SU-DHL-6 (cell line): Measurements from ENCODE around the gene MAL.

Source experiments
- H2AFZ ChIP-seq: fragments of 200-600 bp; sonication (generic); 2 replicates; pipeline ENCODE4 v1.6.1; 2014; ENCODE audit warnings: low read depth, mild to moderate bottlenecking, moderate library complexity, mixed read lengths, antibody characterized with exemption, low read length; ENCODE audit not compliant: severe bottlenecking
- H3F3A ChIP-seq: fragments of 200-600 bp; shearing (Covaris generic); 2 replicates; pipeline ENCODE4 v1.6.0; 2016; ENCODE audit warnings: antibody characterized with exemption, mild to moderate bottlenecking; ENCODE audit not compliant: insufficient read depth
- H3K27ac ChIP-seq: fragments of 200-600 bp; sonication (generic); 2 replicates; pipeline ENCODE4 v1.5.1; 2016; ENCODE audit warnings: low read depth, mild to moderate bottlenecking, low read length, moderate library complexity, mixed read lengths
- H3K27me3 ChIP-seq: fragments of 200-600 bp; sonication (generic), shearing (Covaris generic); 2 replicates; pipeline ENCODE4 v1.6.0; 2014; ENCODE audit warnings: mild to moderate bottlenecking, low read length
- H3K36me3 ChIP-seq: fragments of 200-600 bp; sonication (generic); 2 replicates; pipeline ENCODE4 v1.6.1; 2014; ENCODE audit warnings: mild to moderate bottlenecking, low read length, mixed read lengths
- H3K4me2 ChIP-seq: fragments of 300-600, 200-600 bp; shearing (Covaris generic), sonication (generic); 2 replicates; pipeline ENCODE4 v1.6.0; 2014; ENCODE audit warnings: low read length, low read depth, mild to moderate bottlenecking; ENCODE audit not compliant: poor library complexity, severe bottlenecking
- H3K4me3 ChIP-seq: fragments of 200-600 bp; sonication (generic); 2 replicates; pipeline ENCODE4 v1.5.1; 2014; ENCODE audit warnings: antibody characterized with exemption, low read length, mild to moderate bottlenecking, mixed read lengths; ENCODE audit not compliant: insufficient read depth, poor library complexity, severe bottlenecking
- H3K79me2 ChIP-seq: fragments of 200-600 bp; sonication (generic); 2 replicates; pipeline ENCODE4 v1.6.1; 2014; ENCODE audit warnings: mild to moderate bottlenecking, low read length, moderate library complexity; ENCODE audit not compliant: insufficient read depth
- H3K9ac ChIP-seq: fragments of 200-600 bp; sonication (generic); 2 replicates; pipeline ENCODE4 v1.7.0; 2014; ENCODE audit warnings: mild to moderate bottlenecking, low read length
- H3K9me2 ChIP-seq: fragments of 200-600 bp; sonication (generic); replicated peaks from 2 replicates; pipeline ENCODE4 v1.6.1; 2014; ENCODE audit warnings: low read length; ENCODE audit not compliant: insufficient read depth
- H3K9me3 ChIP-seq: fragments of 200-600 bp; sonication (generic); 2 replicates; pipeline ENCODE4 v1.6.1; 2014; ENCODE audit warnings: low read length, mixed read lengths; ENCODE audit not compliant: insufficient read depth
- H4K20me1 ChIP-seq: fragments of 200-600 bp; sonication (generic); 2 replicates; pipeline ENCODE4 v1.6.1; 2014; ENCODE audit warnings: low read depth, mild to moderate bottlenecking, antibody characterized with exemption, low read length, moderate library complexity, mixed read lengths
- CTCF ChIP-seq: fragments of 200-600 bp; sonication (generic); IDR thresholded peaks from one replicate; pipeline ENCODE4 v1.5.1; 2017; ENCODE audit warnings: antibody characterized with exemption, mild to moderate bottlenecking, low read length, moderate library complexity; ENCODE audit not compliant: insufficient read depth, poor library complexity, severe bottlenecking
- EZH2phosphoT487 ChIP-seq: fragments of 200-600 bp; sonication (generic), shearing (Covaris generic); conservative IDR thresholded peaks from 2 replicates; pipeline ENCODE4 v1.6.1; 2018; ENCODE audit warnings: mild to moderate bottlenecking, antibody characterized with exemption, low read length, moderate library complexity, mixed read lengths

The MAL gene

DNA sequence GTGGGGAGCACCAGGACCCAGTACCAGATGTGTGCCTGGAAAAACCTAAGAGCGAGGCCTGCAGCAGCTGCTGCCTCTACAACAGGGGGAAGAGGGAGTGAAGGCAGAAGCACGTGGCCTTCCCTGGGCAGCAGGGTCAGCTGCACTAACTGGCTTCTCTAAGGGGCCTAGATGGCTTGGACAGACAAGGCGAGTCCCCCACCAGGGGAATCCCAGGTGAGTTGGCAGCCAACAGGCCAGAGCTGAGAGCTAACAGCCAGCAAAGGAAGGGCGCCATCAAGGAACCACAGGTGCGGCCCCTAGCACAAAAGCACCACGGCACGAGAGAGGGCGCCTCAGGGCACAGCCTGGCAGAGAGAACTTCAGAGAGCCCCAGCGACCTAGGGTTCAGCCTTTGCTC is 19.8 kb upstream of the MAL start:
- no peaks in the 10 kb centered on the region for H3K27me3 ChIP-seq
- no peaks in the 10 kb centered on the region for H3K36me3 ChIP-seq
- no peak overlapping the region for H3K27ac ChIP-seq
- no peaks in the 10 kb centered on the region for H3K9me2 ChIP-seq
- H2AFZ ChIP-seq: no peak overlapping the region
- H3K79me2 ChIP-seq: no peaks in the 10 kb centered on the region
- no peak overlapping the region for H3K4me3 ChIP-seq
- no peaks in the 10 kb centered on the region for H3K9me3 ChIP-seq
- TF ChIP-seq CTCF (no peak), EZH2phosphoT487 (no peak)
- H3K4me2 ChIP-seq: no peak overlapping the region
- H4K20me1 ChIP-seq: no peaks in the 10 kb centered on the region
- no peak overlapping the region for H3K9ac ChIP-seq
- no peaks in the 10 kb centered on the region for H3F3A ChIP-seq

DNA sequence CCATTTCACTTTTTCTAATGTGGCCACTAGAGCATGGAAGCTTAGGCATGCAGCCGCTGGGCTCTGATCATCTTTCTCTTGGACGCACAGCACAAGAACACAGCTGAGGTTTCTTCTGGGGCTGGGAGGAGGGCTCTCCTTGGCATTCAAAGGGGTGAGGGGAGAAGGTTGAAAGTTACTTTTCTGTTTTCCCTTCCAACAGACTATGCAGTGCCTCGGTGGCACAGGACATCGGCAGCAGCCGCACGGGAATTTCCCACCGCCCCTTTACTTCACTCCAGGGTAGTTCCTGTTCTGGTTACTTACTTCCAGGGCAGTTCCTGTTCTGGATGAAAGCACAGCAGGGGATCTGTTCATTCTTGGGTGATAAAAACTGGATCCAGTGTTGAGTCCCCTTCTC is 18.9 kb upstream of the MAL start:
- Histone ChIP-seq H4K20me1 (no peaks in the 10 kb centered on the region), H3K79me2 (no peaks in the 10 kb centered on the region), H3K27me3 (no peaks in the 10 kb centered on the region), H3K27ac (no peak overlapping the region), H3F3A (no peaks in the 10 kb centered on the region), H3K9me2 (no peaks in the 10 kb centered on the region), H3K9me3 (no peaks in the 10 kb centered on the region), H3K4me2 (no peak overlapping the region), H3K36me3 (no peaks in the 10 kb centered on the region), H3K9ac (no peak overlapping the region), H2AFZ (no peak overlapping the region), H3K4me3 (no peak overlapping the region)
- TF ChIP-seq CTCF (no peak), EZH2phosphoT487 (no peak)

GRCh38 chr2:95007031-95007609 is 18.4 kb upstream of the MAL start:
- Histone ChIP-seq H3K4me3 (no peak overlapping the region), H4K20me1 (no peaks in the 10 kb centered on the region), H3K9me3 (no peaks in the 10 kb centered on the region), H3K79me2 (no peaks in the 10 kb centered on the region), H3K9me2 (no peaks in the 10 kb centered on the region), H3K27ac (no peak overlapping the region), H3K27me3 (no peaks in the 10 kb centered on the region), H3F3A (no peaks in the 10 kb centered on the region), H3K36me3 (no peaks in the 10 kb centered on the region), H3K4me2 (no peak overlapping the region), H3K9ac (no peak overlapping the region), H2AFZ (no peak overlapping the region)
- TF ChIP-seq EZH2phosphoT487 (no peak), CTCF (no peak)
